DND-41 (cell line): ENCODE data around the gene CACNG8.

Experiments used
- ATAC-seq: fragments of 200-7000 bp; cut with Tn5 transposase; 3 replicates; pipeline ENCODE4 v1.9.1; 2021; ENCODE audit warnings: low read depth; ENCODE audit not compliant: insufficient read depth
- DNase-seq: peaks from one replicate; pipeline ENCODE4 v3.0.0-alpha.2; 2020
- H2AFZ ChIP-seq: 2 replicates; pipeline ENCODE4 v1.6.0; 2012; ENCODE audit warnings: low read depth, low read length
- H3K27ac ChIP-seq: 2 replicates; pipeline ENCODE4 v1.5.1; 2012; ENCODE audit warnings: low read length, inconsistent platforms
- H3K27me3 ChIP-seq: fragments of 200-600 bp; sonication (generic); 2 replicates; pipeline ENCODE4 v1.6.0; 2012; ENCODE audit warnings: low read length, mild to moderate bottlenecking, inconsistent platforms; ENCODE audit not compliant: insufficient read depth, poor library complexity
- H3K36me3 ChIP-seq: 2 replicates; pipeline ENCODE4 v1.5.1; 2012; ENCODE audit warnings: low read length, inconsistent platforms; ENCODE audit not compliant: insufficient read depth
- H3K4me1 ChIP-seq: 2 replicates; pipeline ENCODE4 v1.5.1; 2012; ENCODE audit warnings: mild to moderate bottlenecking, low read length; ENCODE audit not compliant: insufficient read depth
- H3K4me2 ChIP-seq: 2 replicates; pipeline ENCODE4 v1.6.0; 2012; ENCODE audit warnings: mild to moderate bottlenecking, moderate library complexity, low read length, inconsistent platforms; ENCODE audit not compliant: insufficient read depth
- H3K4me3 ChIP-seq, 2 experiments: fragments of 200-600 bp in 1 of 2; shearing (Covaris generic) in 1 of 2; 2 replicates each; pipeline ENCODE4 v1.5.1; 2012 to 2016; ENCODE audit warnings: inconsistent platforms in 2 of 2, low read length in 2 of 2, mild to moderate bottlenecking in 2 of 2, low read depth in 1 of 2, moderate library complexity in 1 of 2
- H3K79me2 ChIP-seq: 2 replicates; pipeline ENCODE4 v1.6.0; 2012; ENCODE audit warnings: low read length, inconsistent platforms; ENCODE audit not compliant: insufficient read depth
- H3K9ac ChIP-seq: 2 replicates; pipeline ENCODE4 v1.6.0; 2012; ENCODE audit warnings: low read depth, mild to moderate bottlenecking, inconsistent platforms, low read length, moderate library complexity
- H3K9me3 ChIP-seq: 2 replicates; pipeline ENCODE4 v1.5.1; 2012; ENCODE audit warnings: low read length, moderate library complexity, mild to moderate bottlenecking, inconsistent platforms; ENCODE audit not compliant: insufficient read depth, severe bottlenecking
- H4K20me1 ChIP-seq: 2 replicates; pipeline ENCODE4 v1.6.0; 2012; ENCODE audit warnings: low read length; ENCODE audit not compliant: insufficient read depth
- EZH2 ChIP-seq: IDR thresholded peaks from 3 replicates; pipeline ENCODE4 v1.6.1; 2012; ENCODE audit warnings: borderline replicate concordance, low read depth, mild to moderate bottlenecking, moderate library complexity, low read length, inconsistent platforms; ENCODE audit not compliant: severe bottlenecking
- TF ChIP-seq, protein P1 (sequence below): IDR thresholded peaks from 2 replicates; pipeline ENCODE4 v1.5.1; 2012; ENCODE audit warnings: borderline replicate concordance, low read length, moderate library complexity, mild to moderate bottlenecking; ENCODE audit not compliant: poor library complexity, severe bottlenecking; ENCODE audit errors: extremely low read depth

Gene CACNG8

DNA sequence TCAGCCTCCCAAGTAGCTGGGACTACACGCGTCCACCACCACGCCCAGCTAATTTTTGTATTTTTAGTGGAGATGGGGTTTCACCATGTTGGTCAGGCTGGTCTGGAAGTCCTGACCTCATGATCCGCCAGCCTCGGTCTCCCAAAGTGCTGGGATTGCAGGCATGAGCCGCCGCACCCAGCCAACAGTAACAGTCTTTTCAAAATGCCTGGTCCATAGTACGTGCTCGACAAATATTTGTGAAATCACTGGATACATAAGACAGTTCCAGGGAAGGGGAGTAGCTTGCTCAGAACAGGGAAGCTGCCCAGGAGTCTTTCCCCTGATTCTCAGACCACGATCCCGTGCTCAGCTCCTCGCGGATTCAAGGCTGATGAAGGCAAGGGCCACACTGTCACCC lies 59.2 kb downstream of the CACNG8 start:
- Histone ChIP-seq H3K4me2 (no peak overlapping the region), H3K9ac (no peak overlapping the region), H3K27me3 (no peaks in the 10 kb centered on the region), H3K9me3 (no peaks in the 10 kb centered on the region), H3K4me3 (no peak overlapping the region), H2AFZ (no peak overlapping the region), H4K20me1 (no peaks in the 10 kb centered on the region), H3K27ac (no peak overlapping the region), H3K36me3 (no peaks in the 10 kb centered on the region), H3K79me2 (no peaks in the 10 kb centered on the region), H3K4me1 (no peaks in the 10 kb centered on the region)
- ATAC-seq (no peak), DNase-seq (no peak)
- TF ChIP-seq, protein P1, sequence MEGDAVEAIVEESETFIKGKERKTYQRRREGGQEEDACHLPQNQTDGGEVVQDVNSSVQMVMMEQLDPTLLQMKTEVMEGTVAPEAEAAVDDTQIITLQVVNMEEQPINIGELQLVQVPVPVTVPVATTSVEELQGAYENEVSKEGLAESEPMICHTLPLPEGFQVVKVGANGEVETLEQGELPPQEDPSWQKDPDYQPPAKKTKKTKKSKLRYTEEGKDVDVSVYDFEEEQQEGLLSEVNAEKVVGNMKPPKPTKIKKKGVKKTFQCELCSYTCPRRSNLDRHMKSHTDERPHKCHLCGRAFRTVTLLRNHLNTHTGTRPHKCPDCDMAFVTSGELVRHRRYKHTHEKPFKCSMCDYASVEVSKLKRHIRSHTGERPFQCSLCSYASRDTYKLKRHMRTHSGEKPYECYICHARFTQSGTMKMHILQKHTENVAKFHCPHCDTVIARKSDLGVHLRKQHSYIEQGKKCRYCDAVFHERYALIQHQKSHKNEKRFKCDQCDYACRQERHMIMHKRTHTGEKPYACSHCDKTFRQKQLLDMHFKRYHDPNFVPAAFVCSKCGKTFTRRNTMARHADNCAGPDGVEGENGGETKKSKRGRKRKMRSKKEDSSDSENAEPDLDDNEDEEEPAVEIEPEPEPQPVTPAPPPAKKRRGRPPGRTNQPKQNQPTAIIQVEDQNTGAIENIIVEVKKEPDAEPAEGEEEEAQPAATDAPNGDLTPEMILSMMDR, result no peak
- no peak for TF ChIP-seq EZH2

DNA sequence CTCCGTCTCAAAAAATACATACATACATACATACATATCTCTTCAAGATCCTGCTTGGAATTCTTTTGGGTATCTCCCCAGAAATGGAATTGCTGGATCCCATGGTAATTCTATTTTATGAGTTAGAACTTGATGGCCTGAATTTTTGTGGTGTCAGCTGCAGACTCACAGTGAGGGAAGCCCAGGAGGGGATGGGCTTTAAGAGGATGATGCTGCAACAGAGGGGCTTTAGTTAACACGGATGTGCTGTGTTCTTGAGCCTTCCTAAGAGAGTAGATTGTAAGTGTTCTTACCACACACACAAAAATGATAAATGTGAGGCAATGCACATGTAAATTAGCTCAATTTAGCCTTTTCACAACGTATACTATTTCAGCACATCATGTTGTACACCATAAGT lies 60.5 kb downstream of the CACNG8 start:
- ATAC-seq (no peak), DNase-seq (no peak)
- H3K4me1 ChIP-seq, result no peaks in the 10 kb centered on the region
- no peaks in the 10 kb centered on the region for H3K27me3 ChIP-seq
- no peak overlapping the region for H2AFZ ChIP-seq
- H3K79me2 ChIP-seq, result no peaks in the 10 kb centered on the region
- H3K4me3 ChIP-seq, result no peak overlapping the region
- no peaks in the 10 kb centered on the region for H3K9me3 ChIP-seq
- no peak overlapping the region for H3K4me2 ChIP-seq
- no peaks in the 10 kb centered on the region for H4K20me1 ChIP-seq
- H3K36me3 ChIP-seq, result no peaks in the 10 kb centered on the region
- no peak overlapping the region for H3K27ac ChIP-seq
- no peak overlapping the region for H3K9ac ChIP-seq
- TF ChIP-seq, protein P1, result no peak
- TF ChIP-seq EZH2, result no peak

DNA sequence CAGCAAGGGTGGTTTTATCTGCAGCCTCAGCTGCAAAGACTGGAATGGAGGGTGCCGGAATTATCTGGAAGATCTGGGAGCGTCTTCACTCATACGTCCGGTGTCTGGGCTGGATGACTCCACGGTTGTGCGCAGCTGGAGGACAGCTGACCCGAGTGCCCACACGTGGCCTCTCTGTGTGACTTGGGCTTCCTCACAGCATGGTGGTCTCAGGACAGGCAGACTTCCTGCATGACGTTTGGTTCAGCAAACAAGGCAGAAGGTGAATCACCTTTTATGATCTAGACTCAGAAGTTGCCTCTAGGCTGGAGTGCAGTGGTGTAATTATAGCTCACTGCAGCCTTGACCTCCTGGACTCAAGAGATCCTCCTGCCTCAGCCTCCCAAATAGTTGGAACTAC lies 61.9 kb downstream of the CACNG8 start:
- Histone ChIP-seq H2AFZ (no peak overlapping the region), H3K9ac (no peak overlapping the region), H3K4me3 (no peak overlapping the region), H3K79me2 (no peaks in the 10 kb centered on the region), H3K4me2 (no peak overlapping the region), H3K36me3 (no peaks in the 10 kb centered on the region), H3K27ac (no peak overlapping the region), H3K27me3 (no peaks in the 10 kb centered on the region), H4K20me1 (no peaks in the 10 kb centered on the region), H3K4me1 (no peaks in the 10 kb centered on the region), H3K9me3 (no peaks in the 10 kb centered on the region)
- no peak for DNase-seq
- TF ChIP-seq EZH2, result no peak
- TF ChIP-seq, protein P1, result no peak
- no peak for ATAC-seq

DNA sequence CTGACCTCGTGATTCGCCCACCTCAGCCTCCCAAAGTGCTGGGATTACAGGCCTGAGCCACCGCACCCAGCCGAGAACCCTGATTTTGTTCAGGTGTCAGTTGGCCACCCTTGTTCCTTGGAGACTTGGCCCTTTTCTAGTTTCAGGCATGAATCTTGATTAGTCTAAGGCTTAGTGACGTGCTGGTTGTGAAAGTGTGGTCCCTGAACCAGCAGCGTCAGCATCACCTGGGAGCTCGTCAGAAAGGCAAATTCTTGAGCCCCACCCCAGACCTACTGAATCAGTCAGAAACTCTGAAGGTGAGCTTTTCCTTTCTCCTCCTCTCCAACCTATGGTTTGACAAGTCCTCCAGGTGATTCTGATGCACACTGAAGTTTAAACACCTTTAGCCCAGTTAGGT lies 63.9 kb downstream of the CACNG8 start:
- no peak for TF ChIP-seq EZH2
- TF ChIP-seq, protein P1, result no peak
- Histone ChIP-seq H3K4me3 (no peak overlapping the region), H3K79me2 (no peaks in the 10 kb centered on the region), H3K4me1 (no peaks in the 10 kb centered on the region), H3K4me2 (no peak overlapping the region), H3K27ac (no peak overlapping the region), H3K27me3 (no peaks in the 10 kb centered on the region), H3K36me3 (no peaks in the 10 kb centered on the region), H3K9me3 (no peaks in the 10 kb centered on the region), H3K9ac (no peak overlapping the region), H2AFZ (no peak overlapping the region), H4K20me1 (no peaks in the 10 kb centered on the region)
- DNase-seq (no peak), ATAC-seq (no peak)
